Measurements from ENCODE around the gene SCIN.

- no peak for TF ChIP-seq POLR2AphosphoS5 (IDR thresholded peaks at IDR 0.05; ENCODE audit: low read depth, low read length)
- TF ChIP-seq, protein P1, sequence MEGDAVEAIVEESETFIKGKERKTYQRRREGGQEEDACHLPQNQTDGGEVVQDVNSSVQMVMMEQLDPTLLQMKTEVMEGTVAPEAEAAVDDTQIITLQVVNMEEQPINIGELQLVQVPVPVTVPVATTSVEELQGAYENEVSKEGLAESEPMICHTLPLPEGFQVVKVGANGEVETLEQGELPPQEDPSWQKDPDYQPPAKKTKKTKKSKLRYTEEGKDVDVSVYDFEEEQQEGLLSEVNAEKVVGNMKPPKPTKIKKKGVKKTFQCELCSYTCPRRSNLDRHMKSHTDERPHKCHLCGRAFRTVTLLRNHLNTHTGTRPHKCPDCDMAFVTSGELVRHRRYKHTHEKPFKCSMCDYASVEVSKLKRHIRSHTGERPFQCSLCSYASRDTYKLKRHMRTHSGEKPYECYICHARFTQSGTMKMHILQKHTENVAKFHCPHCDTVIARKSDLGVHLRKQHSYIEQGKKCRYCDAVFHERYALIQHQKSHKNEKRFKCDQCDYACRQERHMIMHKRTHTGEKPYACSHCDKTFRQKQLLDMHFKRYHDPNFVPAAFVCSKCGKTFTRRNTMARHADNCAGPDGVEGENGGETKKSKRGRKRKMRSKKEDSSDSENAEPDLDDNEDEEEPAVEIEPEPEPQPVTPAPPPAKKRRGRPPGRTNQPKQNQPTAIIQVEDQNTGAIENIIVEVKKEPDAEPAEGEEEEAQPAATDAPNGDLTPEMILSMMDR (IDR thresholded peaks at IDR 0.05), result no peak
- TF ChIP-seq SMC3 (IDR thresholded peaks at IDR 0.05; ENCODE audit: low read depth, low read length), result no peak
- TF ChIP-seq MAX (IDR thresholded peaks at IDR 0.05; ENCODE audit: low read depth), result no peak
- no peak for TF ChIP-seq EP300 (IDR thresholded peaks at IDR 0.05; ENCODE audit: borderline replicate concordance in 1 of 2, low read depth in 1 of 2, low read length in 1 of 2)
- no peak for TF ChIP-seq CHD2 (IDR thresholded peaks at IDR 0.05; ENCODE audit: low read length, partially characterized antibody)
Measured at GRCh38 chr7:12543586-12543985, 26.9 kb upstream of the SCIN start.

Data from SK-N-SH (cell line).